ENCODE results near the gene FCAMR.

Gene FCAMR

DNA sequence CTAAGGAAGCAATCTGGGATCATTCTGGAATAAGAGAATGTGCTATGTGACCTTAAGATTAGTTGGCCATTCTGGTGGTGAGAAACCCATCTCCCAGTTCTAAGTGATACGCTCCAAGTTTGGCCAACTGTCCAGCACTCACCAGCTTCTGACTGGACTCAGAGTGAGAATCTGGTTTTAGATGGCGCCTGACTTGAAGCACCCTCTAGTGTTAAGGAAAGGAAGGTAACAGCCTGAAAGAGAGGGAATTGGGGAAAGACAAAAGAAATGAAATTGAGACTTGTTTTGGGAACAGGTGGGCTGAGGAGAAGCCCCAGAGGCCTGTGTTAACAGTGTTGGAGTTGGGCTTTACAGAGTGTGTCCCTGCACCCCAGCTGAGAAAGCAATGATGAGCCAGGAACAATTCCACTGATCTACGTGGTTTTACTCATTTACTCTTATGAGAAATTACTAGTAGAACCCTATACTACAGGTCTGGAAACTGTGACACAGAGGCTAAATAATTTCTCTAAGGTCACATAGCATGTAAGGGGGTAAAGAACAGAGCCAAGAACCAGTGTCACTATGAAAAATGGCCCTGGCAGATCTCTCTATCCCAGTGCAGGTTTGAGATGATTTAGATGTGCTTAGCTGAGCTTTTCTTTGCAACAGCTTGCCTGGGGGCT is 9.3 kb upstream of the FCAMR start:
- no peak overlapping the region for H3K27ac ChIP-seq
- TF ChIP-seq ZFX (IDR thresholded peaks at IDR 0.05): no peak
- TF ChIP-seq, protein P1, sequence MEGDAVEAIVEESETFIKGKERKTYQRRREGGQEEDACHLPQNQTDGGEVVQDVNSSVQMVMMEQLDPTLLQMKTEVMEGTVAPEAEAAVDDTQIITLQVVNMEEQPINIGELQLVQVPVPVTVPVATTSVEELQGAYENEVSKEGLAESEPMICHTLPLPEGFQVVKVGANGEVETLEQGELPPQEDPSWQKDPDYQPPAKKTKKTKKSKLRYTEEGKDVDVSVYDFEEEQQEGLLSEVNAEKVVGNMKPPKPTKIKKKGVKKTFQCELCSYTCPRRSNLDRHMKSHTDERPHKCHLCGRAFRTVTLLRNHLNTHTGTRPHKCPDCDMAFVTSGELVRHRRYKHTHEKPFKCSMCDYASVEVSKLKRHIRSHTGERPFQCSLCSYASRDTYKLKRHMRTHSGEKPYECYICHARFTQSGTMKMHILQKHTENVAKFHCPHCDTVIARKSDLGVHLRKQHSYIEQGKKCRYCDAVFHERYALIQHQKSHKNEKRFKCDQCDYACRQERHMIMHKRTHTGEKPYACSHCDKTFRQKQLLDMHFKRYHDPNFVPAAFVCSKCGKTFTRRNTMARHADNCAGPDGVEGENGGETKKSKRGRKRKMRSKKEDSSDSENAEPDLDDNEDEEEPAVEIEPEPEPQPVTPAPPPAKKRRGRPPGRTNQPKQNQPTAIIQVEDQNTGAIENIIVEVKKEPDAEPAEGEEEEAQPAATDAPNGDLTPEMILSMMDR (conservative IDR thresholded peaks at IDR 0.05): peak; percentile 68

DNA sequence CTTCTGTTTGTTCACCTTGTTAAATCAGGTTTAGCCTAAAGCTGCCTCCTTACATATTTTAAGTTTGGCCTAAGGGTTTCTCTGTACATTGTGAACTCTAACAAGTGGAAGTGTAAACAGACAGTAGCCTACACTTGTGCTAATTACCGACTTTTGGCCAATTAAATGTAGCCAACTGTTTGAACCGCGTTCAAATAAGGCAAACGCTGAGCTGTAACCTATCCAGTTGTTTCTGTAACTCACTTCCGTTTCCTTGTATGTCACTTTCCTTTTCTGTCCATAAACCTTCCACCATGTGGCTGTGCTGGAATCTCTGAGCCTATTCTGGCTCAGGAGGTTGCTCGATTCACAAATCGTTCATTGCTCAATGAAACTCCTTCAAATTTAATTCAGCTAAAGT is 8.0 kb upstream of the FCAMR start:
- no peak overlapping the region; the same call in 1 of the 2 replicates for H3K27ac ChIP-seq
- TF ChIP-seq, protein P1 (conservative IDR thresholded peaks at IDR 0.05): no peak
- no peak for TF ChIP-seq ZFX (IDR thresholded peaks at IDR 0.05)

DNA sequence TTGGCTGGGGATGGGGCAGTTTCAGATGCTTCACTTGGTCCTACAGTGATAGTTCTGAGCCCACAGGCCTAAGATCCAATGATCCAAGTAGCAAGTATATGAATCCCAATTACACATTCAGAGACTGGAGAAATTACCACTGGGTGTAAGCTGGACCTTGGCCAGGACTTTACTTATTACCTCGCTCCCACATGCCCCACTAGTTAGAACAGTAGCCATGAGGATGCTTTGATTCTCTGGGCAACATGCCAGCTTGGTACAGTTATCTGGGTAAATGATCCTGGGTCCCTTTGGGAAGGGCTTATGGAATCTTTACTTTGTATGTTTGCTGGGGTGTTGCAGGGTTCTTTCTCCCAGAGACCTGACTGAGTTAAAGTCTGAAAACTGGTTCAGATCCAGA is 5.0 kb upstream of the FCAMR start:
- no peak overlapping the region for H3K27ac ChIP-seq
- TF ChIP-seq, protein P1 (conservative IDR thresholded peaks at IDR 0.05): no peak
- TF ChIP-seq ZFX (IDR thresholded peaks at IDR 0.05): no peak

DNA sequence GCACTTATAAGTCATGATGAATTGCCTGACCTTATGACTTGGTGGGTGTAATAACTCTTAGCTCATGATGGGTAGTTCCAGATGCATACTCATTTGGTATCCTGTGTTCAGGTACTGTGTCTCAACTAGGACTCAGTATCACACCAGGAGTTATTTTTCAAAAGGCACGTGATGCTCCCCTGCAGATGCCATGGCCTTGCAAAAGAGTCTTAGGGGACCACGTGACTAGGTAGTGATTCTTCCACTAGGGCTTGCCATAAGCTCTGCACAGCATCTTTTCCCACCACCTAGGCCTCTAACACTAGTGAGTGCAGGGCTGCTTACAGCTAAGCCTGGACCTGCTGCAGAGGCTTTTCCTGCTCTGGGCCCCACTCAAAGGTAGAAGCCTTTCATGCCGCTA is 3.9 kb upstream of the FCAMR start:
- TF ChIP-seq ZFX (IDR thresholded peaks at IDR 0.05): no peak
- TF ChIP-seq, protein P1 (conservative IDR thresholded peaks at IDR 0.05): no peak
- no peak overlapping the region for H3K27ac ChIP-seq

DNA sequence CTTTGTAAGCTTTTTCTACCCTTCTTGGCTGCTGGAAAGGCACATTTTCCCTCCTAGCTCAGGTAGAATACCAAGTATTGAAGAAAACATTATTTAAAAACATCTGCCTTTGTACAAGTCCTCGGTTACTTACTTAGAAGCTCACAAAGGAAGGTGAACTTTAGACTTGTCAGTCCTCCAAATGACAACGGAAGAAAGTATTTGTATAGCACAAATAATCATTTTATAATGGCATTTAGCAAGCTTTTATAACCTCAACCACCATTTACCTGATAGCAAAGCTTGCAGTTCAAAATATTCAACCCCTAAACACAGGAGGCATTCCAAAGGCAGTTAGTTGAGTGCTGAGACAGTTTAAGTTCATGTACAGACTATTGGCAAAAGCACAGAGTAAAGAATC is 2.5 kb upstream of the FCAMR start:
- no peak overlapping the region for H3K27ac ChIP-seq
- TF ChIP-seq ZFX (IDR thresholded peaks at IDR 0.05): no peak
- TF ChIP-seq, protein P1 (conservative IDR thresholded peaks at IDR 0.05): no peak

DNA sequence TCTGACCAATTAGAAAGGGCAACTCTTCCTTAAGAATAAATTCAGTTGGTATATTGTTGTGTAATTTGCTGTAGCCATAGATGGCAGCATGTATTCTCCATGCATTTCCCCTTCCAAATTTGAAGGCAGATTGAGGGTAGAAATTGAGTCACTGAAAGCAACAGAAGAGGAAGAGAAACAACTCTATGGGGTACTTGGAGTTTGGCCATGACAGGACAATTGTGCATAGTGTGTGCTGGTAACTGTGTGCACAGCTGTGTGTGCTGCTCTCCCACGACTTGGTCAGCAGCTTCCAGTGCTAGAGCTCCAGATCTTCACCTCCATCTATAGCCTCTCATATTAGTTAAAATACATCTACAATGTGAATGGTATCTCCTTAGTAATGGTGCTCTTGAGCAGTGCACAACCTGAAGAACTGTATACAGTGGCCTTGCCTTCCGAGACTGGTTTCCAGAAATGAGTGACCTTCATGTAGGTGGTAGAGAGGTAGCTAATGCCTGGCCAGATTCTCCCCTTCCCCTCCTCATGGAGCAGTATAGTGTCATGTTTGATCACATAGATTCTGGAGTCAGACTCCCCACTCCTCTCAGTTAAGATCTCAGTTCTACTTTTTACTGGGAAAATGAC is 882 bp upstream of the FCAMR start:
- H3K27ac ChIP-seq: no peak overlapping the region
- TF ChIP-seq, protein P1 (conservative IDR thresholded peaks at IDR 0.05): no peak
- no peak for TF ChIP-seq ZFX (IDR thresholded peaks at IDR 0.05)

DNA sequence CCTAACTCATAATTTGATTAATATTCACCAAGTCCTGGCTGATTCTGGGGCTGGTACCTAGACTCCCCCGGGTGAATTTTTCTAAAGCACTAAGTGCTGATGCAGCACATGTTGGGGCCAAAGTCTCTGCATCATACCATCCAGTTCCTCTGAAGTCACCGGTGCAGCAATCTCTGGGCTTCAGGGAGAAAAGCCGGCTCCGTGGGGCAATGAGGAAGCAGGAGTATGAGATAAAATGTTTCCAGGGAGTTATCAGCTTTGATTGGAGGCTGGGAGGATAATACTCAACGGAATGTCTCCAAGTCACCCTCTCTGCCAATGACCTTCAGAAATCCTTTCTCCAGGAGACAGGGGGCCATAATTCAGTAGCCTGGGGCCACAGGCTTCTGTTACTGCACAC is 1.2 kb downstream of the FCAMR start:
- TF ChIP-seq ZFX (IDR thresholded peaks at IDR 0.05): no peak
- TF ChIP-seq, protein P1 (conservative IDR thresholded peaks at IDR 0.05): no peak
- H3K27ac ChIP-seq: no peak overlapping the region

Measured in C4-2B (cell line).